H9 (cell line): ENCODE measurements around the gene PDCD7. TPM values are rescaled to one million over a fixed set of nuclear protein-coding genes. Genes with fewer than 3 reads are reported as not detected.

Experiments
- DNase-seq: peaks from one replicate; pipeline ENCODE4 v3.0.0-alpha.2; 2017
- H2AFZ ChIP-seq: one replicate; pipeline ENCODE4 v1.6.1; 2013; ENCODE audit warnings: mild to moderate bottlenecking, low read length, control low read depth, moderate library complexity
- H2AK5ac ChIP-seq: 2 replicates; pipeline ENCODE4 v1.6.1; 2013; ENCODE audit warnings: low read length, control low read depth, mixed read lengths; ENCODE audit not compliant: insufficient read length
- H2BK120ac ChIP-seq: one replicate; pipeline ENCODE4 v1.6.1; 2013; ENCODE audit warnings: low read depth, mild to moderate bottlenecking, low read length, control low read depth, inconsistent platforms; ENCODE audit not compliant: poor library complexity, severe bottlenecking
- H2BK12ac ChIP-seq: 2 replicates; pipeline ENCODE4 v1.6.1; 2013; ENCODE audit warnings: low read length, control low read depth, mixed read lengths, low read depth; ENCODE audit not compliant: insufficient read length
- H2BK15ac ChIP-seq: 2 replicates; pipeline ENCODE4 v1.6.1; 2013; ENCODE audit warnings: low read depth, low read length, control low read depth
- H2BK20ac ChIP-seq: one replicate; pipeline ENCODE4 v1.6.1; 2013; ENCODE audit warnings: low read depth, mild to moderate bottlenecking, low read length, control low read depth, inconsistent platforms; ENCODE audit not compliant: poor library complexity, severe bottlenecking
- H2BK5ac ChIP-seq: 2 replicates; pipeline ENCODE4 v1.6.1; 2013; ENCODE audit warnings: low read length, control low read depth, mixed read lengths; ENCODE audit not compliant: insufficient read length
- H3K14ac ChIP-seq: 2 replicates; pipeline ENCODE4 v1.6.1; 2013; ENCODE audit warnings: low read length, control low read depth; ENCODE audit not compliant: insufficient read depth
- H3K18ac ChIP-seq: 2 replicates; pipeline ENCODE4 v1.6.1; 2013; ENCODE audit warnings: low read depth, mild to moderate bottlenecking, mixed read lengths, low read length, control low read depth; ENCODE audit not compliant: insufficient read length
- H3K23ac ChIP-seq: 2 replicates; pipeline ENCODE4 v1.6.1; 2013; ENCODE audit warnings: low read length, control low read depth, mixed read lengths, low read depth; ENCODE audit not compliant: insufficient read length
- H3K23me2 ChIP-seq: 2 replicates; pipeline ENCODE4 v1.6.1; 2013; ENCODE audit warnings: low read depth, mild to moderate bottlenecking, mixed read lengths, low read length, control low read depth; ENCODE audit not compliant: insufficient read length, poor library complexity, severe bottlenecking
- H3K27ac ChIP-seq: 2 replicates; pipeline ENCODE4 v1.5.1; 2013; ENCODE audit warnings: low read length, control low read depth, mixed read lengths, low read depth; ENCODE audit not compliant: insufficient read length
- H3K27me3 ChIP-seq: 2 replicates; pipeline ENCODE4 v1.6.1; 2013; ENCODE audit warnings: low read length, control low read depth, inconsistent platforms; ENCODE audit not compliant: insufficient read depth
- H3K4ac ChIP-seq: 2 replicates; pipeline ENCODE4 v1.6.1; 2013; ENCODE audit warnings: low read depth, mild to moderate bottlenecking, control low read depth, inconsistent platforms, low read length, moderate library complexity
- H3K4me1 ChIP-seq: 2 replicates; pipeline ENCODE4 v1.6.1; 2013; ENCODE audit warnings: low read length, control low read depth, inconsistent platforms; ENCODE audit not compliant: insufficient read depth
- H3K4me2 ChIP-seq: 2 replicates; pipeline ENCODE4 v1.6.1; 2013; ENCODE audit warnings: low read length, control low read depth, mixed read lengths; ENCODE audit not compliant: insufficient read length, insufficient read depth
- H3K56ac ChIP-seq: 2 replicates; pipeline ENCODE4 v1.6.1; 2013; ENCODE audit warnings: low read depth, mild to moderate bottlenecking, mixed read lengths, low read length, control low read depth; ENCODE audit not compliant: insufficient read length
- H3K79me1 ChIP-seq: 2 replicates; pipeline ENCODE4 v1.6.1; 2013; ENCODE audit warnings: low read depth, mild to moderate bottlenecking, moderate library complexity, low read length, control low read depth, inconsistent platforms; ENCODE audit not compliant: insufficient read depth, poor library complexity, severe bottlenecking
- H3K79me2 ChIP-seq: 2 replicates; pipeline ENCODE4 v1.6.1; 2013; ENCODE audit warnings: low read length, control low read depth, inconsistent platforms; ENCODE audit not compliant: insufficient read depth
- H3K9ac ChIP-seq: 2 replicates; pipeline ENCODE4 v1.6.1; 2013; ENCODE audit warnings: low read length, control low read depth, mixed read lengths; ENCODE audit not compliant: insufficient read length; ENCODE audit errors: extremely low read depth
- H3K9me3 ChIP-seq: one replicate; pipeline ENCODE4 v1.6.1; 2013; ENCODE audit warnings: low read depth, low read length, inconsistent platforms; ENCODE audit not compliant: control insufficient read depth
- H3T11ph ChIP-seq: one replicate; pipeline ENCODE4 v1.6.1; 2013; ENCODE audit warnings: mild to moderate bottlenecking, low read length, control low read depth, inconsistent platforms
- H4K20me1 ChIP-seq: one replicate; pipeline ENCODE4 v1.6.1; 2013; ENCODE audit not compliant: control insufficient read depth, insufficient read length, insufficient read depth
- H4K5ac ChIP-seq: 2 replicates; pipeline ENCODE4 v1.6.1; 2013; ENCODE audit warnings: low read depth, mild to moderate bottlenecking, mixed read lengths, low read length, control low read depth; ENCODE audit not compliant: insufficient read length
- H4K8ac ChIP-seq: replicated peaks from 2 replicates; pipeline ENCODE4 v1.6.1; 2013; ENCODE audit warnings: low read length, control low read depth, mixed read lengths, low read depth; ENCODE audit not compliant: insufficient read length
- H4K91ac ChIP-seq: 2 replicates; pipeline ENCODE4 v1.6.1; 2013; ENCODE audit warnings: low read depth, mild to moderate bottlenecking, moderate library complexity, mixed read lengths, low read length, control low read depth; ENCODE audit not compliant: insufficient read length
- H3K27ac Mint-ChIP-seq, 3 experiments: 2 replicates in 2 of 3; 3 replicates in 1 of 3; pipeline ENCODE4 v1.8.0; 2020 to 2021; ENCODE audit warnings: mixed read lengths in 3 of 3, mild to moderate bottlenecking in 1 of 3, moderate library complexity in 1 of 3
- H3K27me3 Mint-ChIP-seq: 2 replicates; pipeline ENCODE4 v1.8.0; 2021; ENCODE audit warnings: low read depth, mild to moderate bottlenecking, moderate library complexity, mixed read lengths
- H3K36me3 Mint-ChIP-seq, 3 experiments: 2 replicates in 2 of 3; 3 replicates in 1 of 3; pipeline ENCODE4 v1.8.0; 2020 to 2021; ENCODE audit warnings: low read depth in 3 of 3, mixed read lengths in 3 of 3; ENCODE audit not compliant: insufficient read depth in 1 of 3
- H3K4me1 Mint-ChIP-seq, 2 experiments: 2 replicates each; pipeline ENCODE4 v1.8.0; 2020; ENCODE audit warnings: mixed read lengths in 2 of 2
- H3K4me3 Mint-ChIP-seq, 2 experiments: 2 replicates in 1 of 2; 3 replicates in 1 of 2; pipeline ENCODE4 v1.8.0; 2020 to 2021; ENCODE audit warnings: mild to moderate bottlenecking in 2 of 2, mixed read lengths in 2 of 2, moderate library complexity in 1 of 2
- H3K9me3 Mint-ChIP-seq, 2 experiments: 2 replicates in 1 of 2; 3 replicates in 1 of 2; pipeline ENCODE4 v1.8.0; 2020; ENCODE audit warnings: mild to moderate bottlenecking in 2 of 2, mixed read lengths in 2 of 2, moderate library complexity in 1 of 2
- CTCF ChIP-seq: fragments of 200-600 bp; sonication (generic); conservative IDR thresholded peaks from 3 replicates; pipeline ENCODE4 v1.8.0; 2021; ENCODE audit warnings: antibody characterized with exemption, mild to moderate bottlenecking
- WGBS: extraction: QIAGEN DNeasy Blood & Tissue Kit; methylation state at CpG from one replicate; pipeline ENCODE4 v1.1.7; 2013; ENCODE audit warnings: missing lambda C conversion rate, low lambda C conversion rate, mixed read lengths; ENCODE audit not compliant: insufficient read length; ENCODE audit errors: extremely low coverage; 5-methylcytosine and 5-hydroxymethylcytosine counted together
- total RNA-seq: library from RNA; stranded (reverse); gene quantifications from 2 replicates; pipeline ENCODE4 v1.2.1, GENCODE V29; 2021

The PDCD7 gene
- total RNA-seq, 1 experiment from 2014 or later: 35.2 TPM

- no peak overlapping the region for H2BK120ac ChIP-seq
- Mint-ChIP-seq H3K27me3 (peaks cover 33% of the 10 kb centered on the region), H3K4me1 (peaks cover 13 to 15% of the 10 kb centered on the region in 2 experiments), H3K27ac (no peak overlapping the region), H3K4me3 (no peak overlapping the region), H3K36me3 (peaks cover 0 to 1% (median 0%) of the 10 kb centered on the region in 3 experiments; a peak in 2 of 7 replicates), H3K9me3 (peaks cover 3 to 10% of the 10 kb centered on the region in 2 experiments; a peak in 2 of 5 replicates)
- no peak overlapping the region for H2BK15ac ChIP-seq
- H3K14ac ChIP-seq: no peak overlapping the region
- H3K4ac ChIP-seq: no peak overlapping the region
- H2BK5ac ChIP-seq: no peak overlapping the region
- no peaks in the 10 kb centered on the region for H3K79me2 ChIP-seq
- no peak overlapping the region for H3K18ac ChIP-seq
- no peak overlapping the region for H2BK20ac ChIP-seq
- H4K20me1 ChIP-seq: no peaks in the 10 kb centered on the region
- no peak overlapping the region for H2BK12ac ChIP-seq
- no peak overlapping the region for H4K91ac ChIP-seq
- no peak overlapping the region for H3K4me2 ChIP-seq
- no peaks in the 10 kb centered on the region for H3K9me3 ChIP-seq
- no peak overlapping the region for H3K27ac ChIP-seq
- no peaks in the 10 kb centered on the region for H3K23me2 ChIP-seq
- no peak overlapping the region for H3K9ac ChIP-seq
- H4K8ac ChIP-seq: no peak overlapping the region
- no peak overlapping the region for H2AFZ ChIP-seq
- H3T11ph ChIP-seq: no peak overlapping the region
- no peaks in the 10 kb centered on the region for H3K27me3 ChIP-seq
- H3K23ac ChIP-seq: no peak overlapping the region
- no peaks in the 10 kb centered on the region for H3K79me1 ChIP-seq
- H3K56ac ChIP-seq: no peak overlapping the region
- no peak for TF ChIP-seq CTCF
- DNase-seq: no peak
- H4K5ac ChIP-seq: no peak overlapping the region
- H2AK5ac ChIP-seq: no peak overlapping the region
- WGBS: no CpG with 5 or more reads among the region's 85 CpGs
- H3K4me1 ChIP-seq: peaks cover 3% of the 10 kb centered on the region; the same call in 1 of the 2 replicates
Observed at GRCh38 chr15:65077291-65077980, 56.2 kb downstream of the PDCD7 start.
